RWPE1 (cell line): ENCODE results near the gene DSCAM.

Source experiments
- CTCF ChIA-PET: fragments of 350-600 bp; sonication (Branson Sonifier 250); formaldehyde crosslinking; extraction: SDS; loops from one replicate; lab custom pipeline; 2021; lab: Yijun Ruan, JAX
- POLR2A ChIA-PET: fragments of 400-600 bp; formaldehyde crosslinking; extraction: SDS; loops from one replicate; lab custom pipeline; 2020; ENCODE audit warnings: antibody characterized with exemption; ENCODE audit not compliant: low non-redundant PET; lab: Yijun Ruan, JAX
- DNase-seq: peaks from one replicate; pipeline ENCODE4 v3.0.0; 2012; ENCODE audit warnings: low spot score
- H3K27ac ChIP-seq: fragments of 450-650 bp; 2 replicates; pipeline ENCODE4 v1.5.1; 2017
- CTCF ChIP-seq: fragments of 450-650 bp; conservative IDR thresholded peaks from 2 replicates; pipeline ENCODE4 v1.5.1; 2017; ENCODE audit warnings: low read depth, mild to moderate bottlenecking

The DSCAM gene

GRCh38 chr21:40769231-40769630, 77.7 kb downstream of the DSCAM start:
- ChIA-PET CTCF (no interaction called here), POLR2A (no interaction called here)
- H3K27ac ChIP-seq: no peak overlapping the region
- TF ChIP-seq CTCF: no peak
- no peak for DNase-seq

DNA sequence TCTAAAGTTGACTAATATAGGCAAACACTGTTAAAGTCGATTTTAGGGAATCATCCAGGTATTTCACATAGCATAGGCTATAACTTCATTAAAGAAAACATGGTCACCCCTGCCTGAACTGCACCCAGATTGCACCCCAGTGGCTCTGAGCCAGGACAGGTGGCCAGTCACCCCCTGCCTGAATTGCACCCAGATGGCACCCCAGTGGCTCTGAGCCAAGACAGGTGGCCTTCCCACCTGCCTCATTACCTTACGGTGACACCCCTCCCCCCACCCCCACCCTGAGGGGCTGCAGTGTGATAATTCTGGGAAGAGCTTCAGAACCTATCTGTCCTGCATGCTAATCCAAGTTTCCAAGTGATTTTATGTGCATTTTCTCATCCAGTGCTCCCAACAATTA, 78.9 kb downstream of the DSCAM start:
- ChIA-PET POLR2A (no interaction called here), CTCF (no interaction called here)
- no peak overlapping the region for H3K27ac ChIP-seq
- no peak for TF ChIP-seq CTCF
- DNase-seq: no peak

GRCh38 chr21:40766381-40766780, 80.6 kb downstream of the DSCAM start:
- H3K27ac ChIP-seq: no peak overlapping the region
- ChIA-PET POLR2A (interaction anchor here (0.6 kb wide), 1 partner anchor 9 kb away, joined by 9 read pairs; no protein-coding TSS in a partner anchor), CTCF (no interaction called here)
- no peak for DNase-seq
- TF ChIP-seq CTCF: no peak

- H3K27ac ChIP-seq: no peak overlapping the region
- DNase-seq: no peak
- POLR2A ChIA-PET: interaction anchor here (0.6 kb wide), 1 partner anchor 8 kb away, joined by 9 read pairs; no protein-coding TSS in a partner anchor
- no peak for TF ChIP-seq CTCF
- CTCF ChIA-PET: no interaction called here
Measured at GRCh38 chr21:40765811-40766210, 81.1 kb downstream of the DSCAM start.

GRCh38 chr21:40760821-40761220, 86.1 kb downstream of the DSCAM start:
- no peak for DNase-seq
- ChIA-PET POLR2A (no interaction called here), CTCF (no interaction called here)
- TF ChIP-seq CTCF: no peak
- H3K27ac ChIP-seq: no peak overlapping the region

DNA sequence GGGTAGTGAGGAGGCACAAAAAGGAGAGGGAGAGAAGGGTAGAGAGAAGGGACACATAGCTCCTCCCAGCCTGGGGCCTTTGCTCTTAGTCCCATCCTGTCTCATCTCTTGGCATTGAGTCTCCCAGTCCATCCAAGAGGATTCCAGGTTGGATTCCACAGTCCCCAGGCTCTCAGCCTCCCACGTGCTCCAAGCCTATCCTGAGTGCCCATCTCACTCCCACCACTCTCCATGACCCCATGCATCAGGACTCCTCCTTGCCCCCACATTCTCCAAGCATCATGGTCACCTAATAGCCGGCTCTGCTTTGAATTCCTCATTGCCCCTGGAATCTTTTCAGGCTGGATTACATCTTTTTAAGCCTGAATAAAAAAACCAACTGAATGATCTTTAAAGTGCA, 87.9 kb downstream of the DSCAM start:
- H3K27ac ChIP-seq: no peak overlapping the region
- ChIA-PET CTCF (interaction anchor here (0.6 kb wide), 1 partner anchor 36 kb away, joined by 4 read pairs; no protein-coding TSS in a partner anchor), POLR2A (no interaction called here)
- TF ChIP-seq CTCF: no peak
- DNase-seq: no peak

DNA sequence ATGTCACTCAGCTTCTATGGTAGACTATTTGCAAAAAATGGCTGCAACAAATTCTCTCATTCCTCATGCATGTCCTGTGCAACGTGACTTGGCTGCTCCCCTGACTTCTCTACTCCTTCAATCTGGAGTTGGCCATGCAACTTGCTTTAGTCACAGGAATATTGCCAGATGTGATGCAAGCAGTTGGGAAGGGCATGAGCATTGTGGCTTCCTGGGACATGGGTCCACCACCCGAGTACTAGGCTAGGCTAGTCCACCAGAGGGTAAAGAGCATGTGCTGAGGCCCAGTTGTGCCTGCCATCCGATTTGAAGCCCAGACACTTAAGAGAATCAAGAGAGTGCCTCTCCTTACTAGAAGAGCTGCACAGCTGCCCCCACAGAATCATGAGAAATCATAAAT, 89.6 kb downstream of the DSCAM start:
- no peak for DNase-seq
- no peak for TF ChIP-seq CTCF
- CTCF ChIA-PET: no interaction called here
- H3K27ac ChIP-seq: no peak overlapping the region
- POLR2A ChIA-PET: interaction anchor here (0.6 kb wide), 1 partner anchor 9 kb away, joined by 9 read pairs; no protein-coding TSS in a partner anchor
